ENCODE data around the gene NDN.
A peak's percentile ranks its signal among the peaks of the same experiment; 100 is the strongest.
"Not testable (repeated sequence)": the region's sequence is repeated elsewhere in the genome, so short reads cannot be mapped to it uniquely, and the experiment has no call there.

The NDN gene, protein sequence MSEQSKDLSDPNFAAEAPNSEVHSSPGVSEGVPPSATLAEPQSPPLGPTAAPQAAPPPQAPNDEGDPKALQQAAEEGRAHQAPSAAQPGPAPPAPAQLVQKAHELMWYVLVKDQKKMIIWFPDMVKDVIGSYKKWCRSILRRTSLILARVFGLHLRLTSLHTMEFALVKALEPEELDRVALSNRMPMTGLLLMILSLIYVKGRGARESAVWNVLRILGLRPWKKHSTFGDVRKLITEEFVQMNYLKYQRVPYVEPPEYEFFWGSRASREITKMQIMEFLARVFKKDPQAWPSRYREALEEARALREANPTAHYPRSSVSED

DNA sequence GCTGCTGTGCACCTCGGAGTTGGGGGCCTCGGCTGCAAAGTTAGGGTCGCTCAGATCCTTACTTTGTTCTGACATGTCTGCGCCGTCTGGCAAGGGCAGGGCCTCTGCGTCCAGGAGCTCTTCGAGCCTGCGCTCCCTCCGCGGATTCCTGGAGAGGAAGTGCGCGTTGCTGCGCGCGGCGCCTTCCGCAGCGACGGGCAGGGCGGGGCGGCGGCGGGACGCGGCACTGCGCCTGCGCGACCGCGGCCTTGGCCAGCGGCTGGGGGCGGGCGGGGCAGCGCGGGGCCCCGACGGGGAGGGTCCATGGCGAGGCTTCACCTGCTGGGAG lies at the start of gene NDN:
NDN (minus strand) TSS at position 163 of the 328 bp plus-strand sequence; CDS start at position 75, 88 bp downstream.
- Histone ChIP-seq H3K36me3 (ENCODE audit: control insufficient read depth, insufficient read depth, low read length) (no peaks in the 10 kb centered on the region), H3K9ac (ENCODE audit: low read depth, low read length) (peak within 1 kb of the TSS; percentile 26), H3K4me3 (ENCODE audit: low read depth, low read length) (peak within 1 kb of the TSS; percentile 85), H3K9me3 (ENCODE audit: control insufficient read depth, insufficient read depth, low read length) (no peaks in the 10 kb centered on the region), H3K27me3 (ENCODE audit: control insufficient read depth, insufficient read depth, low read length) (peaks cover 9% of the 10 kb centered on the region), H3K4me1 (ENCODE audit: control insufficient read depth, insufficient read depth, low read length) (peaks cover 4% of the 10 kb centered on the region)

DNA sequence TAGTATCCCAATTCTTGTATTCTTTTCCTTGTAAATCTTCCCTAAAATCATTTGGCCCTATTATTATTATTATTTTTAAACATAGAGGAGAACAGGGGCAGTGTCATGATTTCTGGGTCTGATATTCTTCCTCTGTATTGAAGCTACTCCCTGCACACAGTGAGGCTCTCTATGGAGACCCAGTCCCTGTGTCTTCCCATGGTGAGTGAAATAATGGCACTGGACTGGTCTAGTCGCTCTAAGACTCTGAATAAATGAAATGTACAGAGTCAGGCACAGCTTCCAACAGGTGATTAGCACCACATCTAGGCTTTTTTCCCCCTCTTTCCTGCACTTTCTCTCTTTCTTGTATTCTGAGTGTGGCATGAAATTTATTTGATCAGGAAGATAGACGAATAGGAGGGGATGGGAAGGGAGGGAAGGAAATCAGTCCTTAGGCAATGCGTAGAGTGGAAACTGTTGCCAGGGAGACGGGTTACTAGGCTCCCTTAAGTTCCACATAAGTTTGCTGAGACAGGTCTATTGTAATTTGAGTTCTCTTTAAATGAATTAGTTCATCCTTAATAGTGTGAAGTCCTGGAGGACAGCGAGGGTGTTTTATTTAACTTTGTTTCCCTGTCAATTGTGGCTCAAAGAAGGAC lies 49.0 kb upstream of the NDN start:
- Histone ChIP-seq H3K9me3 (ENCODE audit: control insufficient read depth, insufficient read depth, low read length) (no peaks in the 10 kb centered on the region), H3K4me1 (ENCODE audit: control insufficient read depth, insufficient read depth, low read length) (no peaks in the 10 kb centered on the region), H3K36me3 (ENCODE audit: control insufficient read depth, insufficient read depth, low read length) (no peaks in the 10 kb centered on the region), H3K9ac (ENCODE audit: low read depth, low read length) (no peak overlapping the region), H3K4me3 (ENCODE audit: low read depth, low read length) (no peak overlapping the region), H3K27me3 (ENCODE audit: control insufficient read depth, insufficient read depth, low read length) (no peaks in the 10 kb centered on the region)

DNA sequence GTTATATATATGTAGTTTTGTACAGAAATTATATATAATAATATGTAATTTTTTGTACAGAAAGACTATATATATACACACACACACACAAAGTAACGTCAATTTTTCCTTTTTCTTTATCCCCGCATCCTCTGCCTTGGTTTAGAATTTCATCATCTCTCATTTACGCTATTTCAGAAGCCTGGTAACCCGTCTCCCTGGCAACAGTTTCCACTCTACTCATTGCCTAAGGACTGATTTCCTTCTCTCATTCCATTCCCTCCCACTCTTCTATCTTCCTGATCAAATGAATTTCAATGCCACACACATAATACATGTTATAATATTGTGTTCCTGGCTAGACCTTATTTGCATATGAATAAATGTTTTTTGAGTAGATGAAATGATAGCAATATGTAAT lies 47.8 kb upstream of the NDN start:
- H3K9me3 ChIP-seq (ENCODE audit: control insufficient read depth, insufficient read depth, low read length), result no peaks in the 10 kb centered on the region

DNA sequence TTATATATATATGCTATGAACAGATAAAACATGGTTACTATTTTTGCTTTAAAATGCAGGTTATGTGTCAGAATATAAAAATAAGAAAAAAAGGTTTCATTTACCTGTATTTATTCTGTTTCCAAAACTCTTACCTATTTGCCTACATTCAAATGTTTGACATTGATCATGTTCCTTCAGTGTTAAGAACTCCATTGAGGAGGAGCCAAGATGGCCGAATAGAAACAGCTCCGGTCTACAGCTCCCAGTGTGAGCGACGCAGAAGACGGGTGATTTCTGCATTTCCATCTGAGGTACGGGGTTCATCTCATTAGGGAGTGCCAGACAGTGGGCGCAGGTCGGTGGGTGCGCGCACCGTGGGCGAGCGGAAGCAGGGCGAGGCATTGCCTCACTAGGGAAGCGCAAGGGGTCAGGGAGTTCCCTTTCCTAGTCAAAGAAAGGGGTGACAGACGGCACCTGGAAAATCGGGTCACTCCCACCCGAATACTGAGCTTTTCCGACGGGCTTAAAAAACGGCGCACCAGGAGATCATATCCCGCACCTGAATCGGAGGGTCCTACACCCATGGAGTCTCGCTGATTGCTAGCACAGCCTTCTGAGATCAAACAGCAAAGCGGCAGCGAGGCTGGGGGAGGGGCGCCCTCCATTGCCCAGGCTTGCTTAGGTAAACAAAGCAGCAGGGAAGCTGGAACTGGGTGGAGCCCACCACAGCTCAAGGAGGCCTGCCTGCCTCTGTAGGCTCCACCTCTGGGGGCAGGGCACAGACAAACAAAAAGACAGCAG lies 27.0 kb upstream of the NDN start:
- not testable (repeated sequence) for H3K36me3 ChIP-seq (ENCODE audit: control insufficient read depth, insufficient read depth, low read length); H3K9me3 ChIP-seq (ENCODE audit: control insufficient read depth, insufficient read depth, low read length); H3K4me1 ChIP-seq (ENCODE audit: control insufficient read depth, insufficient read depth, low read length); H3K27me3 ChIP-seq (ENCODE audit: control insufficient read depth, insufficient read depth, low read length)
- Histone ChIP-seq H3K4me3 (ENCODE audit: low read depth, low read length) (peak overlapping the region; percentile 53), H3K9ac (ENCODE audit: low read depth, low read length) (peak overlapping the region; percentile 47)

More for the DNA sequence above, 47.8 kb upstream of the NDN start:
- Histone ChIP-seq H3K9ac (ENCODE audit: low read depth, low read length) (no peak overlapping the region), H3K4me3 (ENCODE audit: low read depth, low read length) (no peak overlapping the region), H3K36me3 (ENCODE audit: control insufficient read depth, insufficient read depth, low read length) (no peaks in the 10 kb centered on the region), H3K27me3 (ENCODE audit: control insufficient read depth, insufficient read depth, low read length) (no peaks in the 10 kb centered on the region), H3K4me1 (ENCODE audit: control insufficient read depth, insufficient read depth, low read length) (no peaks in the 10 kb centered on the region)

DNA sequence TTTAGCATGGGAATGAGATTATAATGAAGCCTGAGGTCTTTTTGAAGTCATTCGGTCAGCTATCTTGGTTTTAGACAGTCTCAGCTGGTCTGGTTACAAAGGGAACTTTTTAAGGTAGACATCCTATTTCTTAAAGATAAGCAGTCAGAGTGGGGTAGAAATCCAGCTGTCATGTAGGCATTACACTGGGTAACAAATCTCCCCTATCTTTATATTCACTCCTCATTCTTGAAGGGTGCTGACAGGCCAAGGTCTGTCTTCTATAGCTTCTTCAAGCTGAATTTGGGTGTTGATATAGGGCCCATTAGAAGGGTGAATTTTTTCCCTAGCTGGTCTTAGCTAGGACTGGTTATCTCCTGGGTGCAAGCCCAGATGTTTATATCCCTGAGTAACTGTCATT lies 21.2 kb upstream of the NDN start:
- H3K36me3 ChIP-seq (ENCODE audit: control insufficient read depth, insufficient read depth, low read length), result no peaks in the 10 kb centered on the region
- H3K4me3 ChIP-seq (ENCODE audit: low read depth, low read length), result no peak overlapping the region
- no peak overlapping the region for H3K9ac ChIP-seq (ENCODE audit: low read depth, low read length)
- no peaks in the 10 kb centered on the region for H3K4me1 ChIP-seq (ENCODE audit: control insufficient read depth, insufficient read depth, low read length)
- H3K27me3 ChIP-seq (ENCODE audit: control insufficient read depth, insufficient read depth, low read length), result no peaks in the 10 kb centered on the region
- no peaks in the 10 kb centered on the region for H3K9me3 ChIP-seq (ENCODE audit: control insufficient read depth, insufficient read depth, low read length)

DNA sequence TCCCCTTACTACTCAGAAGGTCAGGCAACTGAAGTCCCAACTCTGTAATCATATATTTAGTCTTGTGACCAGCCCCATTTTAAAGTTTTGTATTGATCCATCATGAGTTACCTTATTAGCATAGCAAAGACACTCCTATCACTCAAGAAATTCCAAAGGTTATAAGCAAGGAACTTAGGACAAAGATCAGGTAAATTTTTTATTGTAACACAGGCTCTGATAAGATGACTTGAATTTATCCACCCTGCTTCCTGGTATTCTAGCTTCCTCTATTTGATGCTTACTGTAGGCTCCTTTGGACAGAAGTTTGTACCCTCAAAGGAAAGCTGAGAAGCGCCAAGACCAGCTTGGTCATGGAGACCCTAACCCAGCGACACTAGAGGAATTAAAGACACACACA lies 8.2 kb upstream of the NDN start:
- Histone ChIP-seq H3K9me3 (ENCODE audit: control insufficient read depth, insufficient read depth, low read length) (no peaks in the 10 kb centered on the region), H3K27me3 (ENCODE audit: control insufficient read depth, insufficient read depth, low read length) (no peaks in the 10 kb centered on the region), H3K36me3 (ENCODE audit: control insufficient read depth, insufficient read depth, low read length) (no peaks in the 10 kb centered on the region), H3K9ac (ENCODE audit: low read depth, low read length) (no peak overlapping the region), H3K4me3 (ENCODE audit: low read depth, low read length) (no peak overlapping the region), H3K4me1 (ENCODE audit: control insufficient read depth, insufficient read depth, low read length) (peaks cover 4% of the 10 kb centered on the region)

DNA sequence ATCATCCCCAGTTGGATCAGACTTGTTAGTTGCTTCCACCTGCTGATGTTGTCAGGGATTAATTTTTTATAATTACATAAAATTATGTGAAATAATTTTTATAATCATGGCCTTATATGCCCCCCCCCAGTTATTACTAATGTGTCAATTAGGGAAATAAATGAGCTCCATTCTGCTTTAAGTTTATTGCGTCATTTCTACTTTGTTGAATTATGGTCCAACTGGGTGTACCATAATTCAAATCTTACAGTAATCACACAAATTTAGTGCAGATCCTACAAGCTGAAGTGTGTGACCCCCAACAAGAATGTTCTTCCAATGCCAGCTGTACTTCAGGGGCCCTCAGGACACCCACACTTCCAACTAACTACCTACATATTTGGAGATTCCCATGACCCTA lies 7.5 kb upstream of the NDN start:
- H3K27me3 ChIP-seq (ENCODE audit: control insufficient read depth, insufficient read depth, low read length), result no peaks in the 10 kb centered on the region
- H3K4me1 ChIP-seq (ENCODE audit: control insufficient read depth, insufficient read depth, low read length), result peaks cover 4% of the 10 kb centered on the region
- H3K9me3 ChIP-seq (ENCODE audit: control insufficient read depth, insufficient read depth, low read length), result no peaks in the 10 kb centered on the region
- no peak overlapping the region for H3K4me3 ChIP-seq (ENCODE audit: low read depth, low read length)
- no peak overlapping the region for H3K9ac ChIP-seq (ENCODE audit: low read depth, low read length)
- H3K36me3 ChIP-seq (ENCODE audit: control insufficient read depth, insufficient read depth, low read length), result no peaks in the 10 kb centered on the region

DNA sequence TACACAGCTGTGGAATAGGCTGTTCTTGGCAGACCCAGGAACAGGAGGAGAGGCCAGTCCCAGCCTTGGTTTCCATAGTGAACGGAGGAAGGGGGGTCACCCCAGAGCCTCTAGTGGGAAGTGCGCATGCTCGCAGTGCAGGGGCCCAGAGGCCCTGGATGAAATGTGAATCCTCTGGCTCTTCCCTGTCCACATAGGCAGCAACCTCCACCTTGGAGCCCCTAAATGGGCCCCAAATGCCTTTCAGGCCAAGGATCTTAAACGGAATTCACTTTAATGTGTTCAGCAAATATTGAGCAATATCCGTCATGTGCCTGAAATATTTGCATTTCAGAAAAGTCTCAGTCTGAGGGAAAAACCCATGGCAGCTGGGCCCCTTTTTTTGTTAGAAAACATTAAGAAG lies 3.3 kb upstream of the NDN start:
- Histone ChIP-seq H3K4me1 (ENCODE audit: control insufficient read depth, insufficient read depth, low read length) (peaks cover 4% of the 10 kb centered on the region), H3K4me3 (ENCODE audit: low read depth, low read length) (no peak overlapping the region), H3K9me3 (ENCODE audit: control insufficient read depth, insufficient read depth, low read length) (no peaks in the 10 kb centered on the region), H3K36me3 (ENCODE audit: control insufficient read depth, insufficient read depth, low read length) (no peaks in the 10 kb centered on the region), H3K9ac (ENCODE audit: low read depth, low read length) (no peak overlapping the region), H3K27me3 (ENCODE audit: control insufficient read depth, insufficient read depth, low read length) (peaks cover 9% of the 10 kb centered on the region)

DNA sequence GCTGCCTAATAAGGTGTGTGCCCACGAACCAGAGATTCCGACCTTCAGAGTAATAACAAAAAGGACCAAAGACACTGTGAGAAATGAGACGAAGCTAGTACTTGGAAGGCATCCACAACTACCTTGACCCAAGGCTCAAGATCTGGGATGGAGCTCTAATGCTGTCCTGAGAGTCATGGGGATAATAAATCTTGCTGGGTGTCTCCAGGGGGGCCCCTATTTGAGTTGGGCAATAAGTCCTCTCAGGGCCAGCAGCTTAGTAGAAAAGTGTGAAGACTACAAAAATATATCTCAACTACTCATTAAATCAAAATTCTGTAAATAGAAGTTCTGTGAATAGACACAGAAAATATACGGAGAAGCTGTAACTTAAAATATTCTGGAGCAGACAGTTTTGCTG lies 2.9 kb upstream of the NDN start:
- Histone ChIP-seq H3K9me3 (ENCODE audit: control insufficient read depth, insufficient read depth, low read length) (no peaks in the 10 kb centered on the region), H3K4me3 (ENCODE audit: low read depth, low read length) (no peak overlapping the region), H3K27me3 (ENCODE audit: control insufficient read depth, insufficient read depth, low read length) (peaks cover 9% of the 10 kb centered on the region), H3K9ac (ENCODE audit: low read depth, low read length) (no peak overlapping the region), H3K36me3 (ENCODE audit: control insufficient read depth, insufficient read depth, low read length) (no peaks in the 10 kb centered on the region), H3K4me1 (ENCODE audit: control insufficient read depth, insufficient read depth, low read length) (peaks cover 4% of the 10 kb centered on the region)

DNA sequence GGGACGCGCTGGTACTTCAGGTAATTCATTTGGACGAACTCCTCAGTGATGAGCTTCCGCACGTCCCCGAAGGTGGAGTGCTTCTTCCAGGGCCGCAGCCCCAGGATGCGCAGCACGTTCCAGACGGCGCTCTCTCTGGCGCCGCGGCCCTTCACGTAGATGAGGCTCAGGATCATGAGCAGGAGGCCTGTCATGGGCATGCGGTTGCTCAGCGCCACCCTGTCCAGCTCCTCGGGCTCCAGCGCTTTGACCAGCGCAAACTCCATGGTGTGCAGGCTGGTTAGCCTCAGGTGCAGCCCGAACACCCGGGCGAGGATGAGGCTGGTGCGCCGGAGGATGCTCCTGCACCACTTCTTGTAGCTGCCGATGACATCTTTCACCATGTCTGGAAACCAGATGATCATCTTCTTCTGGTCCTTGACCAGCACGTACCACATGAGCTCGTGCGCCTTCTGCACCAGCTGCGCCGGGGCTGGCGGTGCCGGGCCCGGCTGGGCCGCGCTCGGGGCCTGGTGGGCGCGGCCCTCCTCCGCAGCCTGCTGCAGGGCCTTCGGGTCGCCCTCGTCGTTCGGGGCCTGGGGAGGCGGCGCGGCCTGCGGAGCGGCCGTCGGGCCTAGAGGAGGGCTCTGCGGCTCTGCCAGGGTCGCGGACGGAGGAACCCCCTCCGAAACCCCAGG lies 501 bp downstream of the NDN start:
- Histone ChIP-seq H3K9me3 (ENCODE audit: control insufficient read depth, insufficient read depth, low read length) (no peaks in the 10 kb centered on the region), H3K27me3 (ENCODE audit: control insufficient read depth, insufficient read depth, low read length) (peaks cover 9% of the 10 kb centered on the region), H3K4me1 (ENCODE audit: control insufficient read depth, insufficient read depth, low read length) (peaks cover 4% of the 10 kb centered on the region), H3K36me3 (ENCODE audit: control insufficient read depth, insufficient read depth, low read length) (no peaks in the 10 kb centered on the region), H3K9ac (ENCODE audit: low read depth, low read length) (peak overlapping the region; percentile 26), H3K4me3 (ENCODE audit: low read depth, low read length) (peak overlapping the region; percentile 85)

DNA sequence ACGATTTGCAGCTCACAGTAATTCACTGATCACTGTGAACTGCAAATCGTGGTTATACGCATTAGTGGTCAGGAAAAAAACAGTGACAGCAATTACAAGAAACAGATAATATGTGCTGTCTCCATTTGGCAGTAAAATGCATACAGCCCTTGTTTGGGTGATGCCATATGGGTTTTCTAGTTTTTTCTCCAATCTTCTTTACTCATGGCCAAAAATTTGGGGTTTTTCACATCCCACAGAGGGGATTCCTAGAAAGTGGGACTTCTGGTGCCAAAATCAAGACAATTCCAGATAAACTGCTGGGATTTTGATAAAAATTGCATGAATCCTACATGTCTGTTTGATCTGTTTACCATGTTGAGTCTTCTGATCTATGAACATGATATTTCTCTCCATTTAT lies 15.6 kb downstream of the NDN start:
- Histone ChIP-seq H3K27me3 (ENCODE audit: control insufficient read depth, insufficient read depth, low read length) (no peaks in the 10 kb centered on the region), H3K9ac (ENCODE audit: low read depth, low read length) (no peak overlapping the region), H3K9me3 (ENCODE audit: control insufficient read depth, insufficient read depth, low read length) (no peaks in the 10 kb centered on the region), H3K4me1 (ENCODE audit: control insufficient read depth, insufficient read depth, low read length) (no peaks in the 10 kb centered on the region), H3K4me3 (ENCODE audit: low read depth, low read length) (no peak overlapping the region), H3K36me3 (ENCODE audit: control insufficient read depth, insufficient read depth, low read length) (no peaks in the 10 kb centered on the region)

Measured in iPS-15b (cell line).